Stimulated activated naive CD8-positive, alpha-beta T cell treated with anti-CD3 and anti-CD28 coated beads, Interleukin-15, amount 100 ng/mL, for 72 hours (primary cell): ENCODE results near the gene ZNF618.

Source experiments
- ATAC-seq: fragments of 150-1000 bp; cut with Tn5 transposase; 2 replicates; pipeline ENCODE4 v1.10.0; 2021; ENCODE audit warnings: mild to moderate bottlenecking, moderate library complexity
- DNase-seq, 2 donors: peaks; one replicate each; pipeline ENCODE4 v3.0.0; 2021 to 2022
- H3K27ac Mint-ChIP-seq, 2 donors: one replicate each; pipeline ENCODE4 v1.8.0; 2022; ENCODE audit warnings: mild to moderate bottlenecking in 2 of 2, mixed read lengths in 2 of 2, moderate library complexity in 2 of 2
- H3K27me3 Mint-ChIP-seq: one replicate; pipeline ENCODE4 v1.8.0; 2022; ENCODE audit warnings: mixed read lengths
- H3K4me1 Mint-ChIP-seq: one replicate; pipeline ENCODE4 v1.8.0; 2022; ENCODE audit warnings: mild to moderate bottlenecking, mixed read lengths
- H3K4me3 Mint-ChIP-seq, 2 donors: one replicate each; pipeline ENCODE4 v1.8.0; 2022; ENCODE audit warnings: mild to moderate bottlenecking in 2 of 2, mixed read lengths in 2 of 2, moderate library complexity in 1 of 2
- H3K9me3 Mint-ChIP-seq, 2 donors: one replicate each; pipeline ENCODE4 v1.8.0; 2022; ENCODE audit warnings: mixed read lengths in 2 of 2

Gene ZNF618

DNA sequence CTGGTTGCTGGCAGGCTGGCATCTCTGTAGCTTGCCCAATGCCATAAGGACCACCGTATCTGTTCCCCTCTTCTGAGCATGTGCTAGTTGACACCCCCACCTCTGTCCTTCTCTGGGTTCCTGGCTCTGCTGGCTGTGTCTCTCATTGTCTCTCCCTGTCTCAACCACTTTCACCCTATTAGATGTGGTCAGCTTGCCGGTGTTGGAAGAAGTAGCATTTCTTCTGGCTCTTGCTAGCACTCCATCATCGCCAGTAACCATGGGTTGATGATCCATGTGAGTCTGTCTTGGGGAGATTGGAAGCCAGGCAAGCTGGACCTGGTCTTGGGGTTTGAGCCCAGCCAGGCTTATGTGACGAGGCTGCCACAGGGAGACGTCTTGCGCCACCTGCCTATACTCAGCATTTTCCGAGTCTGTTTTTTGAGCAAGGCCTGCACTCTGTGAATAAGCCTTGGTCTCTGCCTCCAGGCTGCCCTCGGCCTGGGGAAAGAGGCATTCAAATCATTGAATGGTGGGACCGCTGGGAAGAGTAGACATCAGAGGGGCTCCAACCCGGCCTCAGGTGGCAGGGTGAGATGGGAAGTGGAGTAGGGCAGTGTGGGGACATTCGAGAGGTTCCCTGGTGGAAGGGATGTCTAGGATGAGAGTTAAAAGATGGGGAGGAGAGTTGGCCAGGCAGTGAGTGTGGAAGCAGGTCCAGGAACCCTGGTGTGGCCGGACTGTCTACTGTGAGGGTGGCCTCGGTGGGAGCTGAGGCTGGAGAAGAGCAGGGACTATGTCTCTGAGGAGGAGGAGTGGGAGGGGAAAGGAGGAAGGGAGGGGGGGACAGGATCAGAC, 74.3 kb downstream of the ZNF618 start:
- H3K4me1 Mint-ChIP-seq, result no peaks in the 10 kb centered on the region
- H3K27me3 Mint-ChIP-seq, result no peaks in the 10 kb centered on the region
- ATAC-seq (no peak), DNase-seq (no peak)
- no peak overlapping the region for H3K4me3 Mint-ChIP-seq
- H3K9me3 Mint-ChIP-seq, result no peaks in the 10 kb centered on the region
- no peak overlapping the region for H3K27ac Mint-ChIP-seq

GRCh38 chr9:113951032-113951372, 74.9 kb downstream of the ZNF618 start:
- ATAC-seq (no peak), DNase-seq (no peak)
- H3K4me1 Mint-ChIP-seq, result no peaks in the 10 kb centered on the region
- no peaks in the 10 kb centered on the region for H3K27me3 Mint-ChIP-seq
- no peak overlapping the region for H3K4me3 Mint-ChIP-seq
- no peaks in the 10 kb centered on the region for H3K9me3 Mint-ChIP-seq
- H3K27ac Mint-ChIP-seq, result no peak overlapping the region

GRCh38 chr9:113952676-113953075, 76.6 kb downstream of the ZNF618 start:
- DNase-seq (no peak), ATAC-seq (no peak)
- H3K4me3 Mint-ChIP-seq, result no peak overlapping the region
- no peak overlapping the region for H3K27ac Mint-ChIP-seq
- H3K4me1 Mint-ChIP-seq, result no peaks in the 10 kb centered on the region
- H3K27me3 Mint-ChIP-seq, result no peaks in the 10 kb centered on the region
- no peaks in the 10 kb centered on the region for H3K9me3 Mint-ChIP-seq

- no peak for ATAC-seq
- Mint-ChIP-seq H3K9me3 (no peaks in the 10 kb centered on the region), H3K4me1 (no peaks in the 10 kb centered on the region), H3K27me3 (no peaks in the 10 kb centered on the region), H3K4me3 (no peak overlapping the region), H3K27ac (peak overlapping the region in 1 of 2 donors; percentile 57)
- DNase-seq, result no peak
Observed at GRCh38 chr9:113953531-113953930, 77.4 kb downstream of the ZNF618 start.

GRCh38 chr9:113954591-113954990, 78.5 kb downstream of the ZNF618 start:
- Mint-ChIP-seq H3K27me3 (no peaks in the 10 kb centered on the region), H3K4me3 (no peak overlapping the region), H3K27ac (no peak overlapping the region), H3K4me1 (no peaks in the 10 kb centered on the region), H3K9me3 (no peaks in the 10 kb centered on the region)
- DNase-seq (no peak), ATAC-seq (no peak)

DNA sequence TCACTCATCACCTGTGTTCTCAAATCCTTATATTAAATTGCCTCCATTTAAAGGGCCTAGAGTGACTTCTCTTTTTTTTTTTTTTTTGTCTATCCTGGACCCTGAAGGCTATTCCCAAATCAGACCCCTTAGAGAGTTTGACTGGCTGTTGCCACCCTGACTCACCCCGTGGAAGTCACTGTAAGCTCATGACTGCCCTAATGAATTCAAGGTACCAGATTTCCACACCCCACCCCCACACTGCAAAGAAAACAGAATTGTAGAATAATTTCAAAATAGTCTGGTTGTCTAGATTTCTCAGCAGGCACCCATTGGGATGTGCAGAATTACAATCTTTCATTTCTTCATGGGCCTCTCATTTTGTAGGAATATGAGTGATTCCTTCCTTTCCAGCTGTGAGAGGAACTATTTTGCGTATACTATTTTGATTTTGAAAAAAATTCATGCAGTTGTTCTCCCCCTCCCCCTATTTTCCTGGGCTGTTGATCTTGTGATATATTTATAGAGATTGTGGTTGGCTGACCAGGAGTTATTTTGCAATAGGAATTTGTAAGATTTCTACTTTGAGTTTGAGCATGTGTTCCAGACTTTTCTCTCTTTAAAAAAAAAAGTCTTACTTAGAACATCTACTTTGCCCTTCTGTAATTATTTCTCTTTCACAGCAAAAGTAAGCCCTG, 79.1 kb downstream of the ZNF618 start:
- no peak overlapping the region for H3K4me3 Mint-ChIP-seq
- no peaks in the 10 kb centered on the region for H3K4me1 Mint-ChIP-seq
- no peaks in the 10 kb centered on the region for H3K9me3 Mint-ChIP-seq
- no peaks in the 10 kb centered on the region for H3K27me3 Mint-ChIP-seq
- no peak for DNase-seq
- H3K27ac Mint-ChIP-seq, result no peak overlapping the region
- ATAC-seq, result no peak

GRCh38 chr9:113956901-113957300, 80.8 kb downstream of the ZNF618 start:
- no peak overlapping the region for H3K27ac Mint-ChIP-seq
- no peaks in the 10 kb centered on the region for H3K4me1 Mint-ChIP-seq
- H3K9me3 Mint-ChIP-seq, result no peaks in the 10 kb centered on the region
- H3K4me3 Mint-ChIP-seq, result no peak overlapping the region
- H3K27me3 Mint-ChIP-seq, result no peaks in the 10 kb centered on the region
- no peak for DNase-seq
- no peak for ATAC-seq

DNA sequence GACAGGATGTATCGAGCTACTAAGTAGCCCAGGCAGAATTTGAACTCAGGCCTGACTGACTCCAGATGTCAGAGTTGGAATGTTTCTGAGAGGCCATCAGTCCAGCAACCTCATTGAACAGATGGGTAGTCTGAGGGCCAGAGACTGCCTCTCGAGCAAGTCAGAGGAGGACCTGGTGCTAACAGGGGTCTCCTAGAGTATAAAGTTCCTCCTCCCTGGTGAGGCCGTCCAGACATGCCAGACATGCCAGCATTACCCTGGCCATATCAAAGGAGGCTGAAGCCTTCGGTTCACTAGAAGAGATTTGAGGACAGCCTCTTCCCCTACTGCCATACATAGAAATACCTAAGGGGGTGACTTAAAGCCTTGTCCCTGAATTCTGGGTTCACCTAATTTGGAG, 81.2 kb downstream of the ZNF618 start:
- Mint-ChIP-seq H3K27ac (no peak overlapping the region), H3K4me1 (no peaks in the 10 kb centered on the region), H3K4me3 (no peak overlapping the region), H3K9me3 (no peaks in the 10 kb centered on the region), H3K27me3 (no peaks in the 10 kb centered on the region)
- DNase-seq, result no peak
- no peak for ATAC-seq

DNA sequence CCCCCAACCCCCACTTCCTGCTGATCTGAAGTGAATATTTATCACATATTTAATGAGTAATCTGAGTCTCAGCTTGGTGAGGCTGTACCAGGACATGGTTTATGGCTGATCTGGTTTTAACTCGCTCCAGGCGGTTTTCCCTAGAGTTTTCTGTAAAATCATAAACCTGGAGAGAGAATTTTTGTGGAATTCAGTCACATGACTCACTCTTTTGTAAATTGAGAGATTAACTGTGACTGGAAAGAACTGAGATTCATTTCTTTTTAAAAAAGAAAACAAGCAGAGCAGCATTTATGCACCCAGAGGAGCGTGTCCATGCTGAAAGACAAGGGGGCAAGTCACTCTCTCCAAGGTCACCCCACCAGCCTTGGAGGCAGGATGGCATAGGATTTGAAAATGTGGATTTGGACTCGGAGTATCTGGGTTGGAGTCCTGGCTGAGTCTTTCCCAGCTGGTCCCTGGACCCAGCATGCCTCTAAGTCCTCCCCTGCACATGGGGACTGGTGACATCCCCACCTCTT, 81.8 kb downstream of the ZNF618 start:
- H3K4me3 Mint-ChIP-seq, result no peak overlapping the region
- H3K9me3 Mint-ChIP-seq, result no peaks in the 10 kb centered on the region
- H3K4me1 Mint-ChIP-seq, result no peaks in the 10 kb centered on the region
- DNase-seq, result no peak
- no peak for ATAC-seq
- H3K27ac Mint-ChIP-seq, result no peak overlapping the region
- no peaks in the 10 kb centered on the region for H3K27me3 Mint-ChIP-seq

GRCh38 chr9:113958556-113958955, 82.4 kb downstream of the ZNF618 start:
- Mint-ChIP-seq H3K9me3 (no peaks in the 10 kb centered on the region), H3K4me1 (no peaks in the 10 kb centered on the region), H3K27me3 (no peaks in the 10 kb centered on the region), H3K4me3 (no peak overlapping the region), H3K27ac (no peak overlapping the region)
- DNase-seq (no peak), ATAC-seq (no peak)

DNA sequence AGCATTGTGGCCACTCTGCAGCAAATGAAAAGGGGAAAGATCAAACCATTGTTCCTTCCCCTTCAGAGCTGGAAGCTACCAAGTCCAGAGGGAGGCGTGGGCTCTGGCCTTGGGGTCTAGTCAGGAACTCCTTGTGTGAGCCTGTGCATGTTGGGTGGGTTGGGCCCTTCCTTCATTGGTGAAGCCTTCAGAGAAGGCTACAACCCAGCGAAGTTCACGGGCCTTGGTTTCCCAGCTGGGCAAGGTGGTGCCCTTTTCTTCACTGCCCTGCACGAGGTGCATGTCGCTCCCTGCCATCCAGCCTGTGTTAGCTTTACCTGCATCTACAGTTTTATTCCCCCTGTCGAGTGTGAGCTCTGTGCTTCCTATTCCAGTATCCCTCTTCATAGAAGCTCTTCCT, 84.7 kb downstream of the ZNF618 start:
- no peaks in the 10 kb centered on the region for H3K4me1 Mint-ChIP-seq
- DNase-seq (no peak), ATAC-seq (no peak)
- H3K27me3 Mint-ChIP-seq, result no peaks in the 10 kb centered on the region
- no peak overlapping the region for H3K27ac Mint-ChIP-seq
- no peaks in the 10 kb centered on the region for H3K9me3 Mint-ChIP-seq
- H3K4me3 Mint-ChIP-seq, result no peak overlapping the region

DNA sequence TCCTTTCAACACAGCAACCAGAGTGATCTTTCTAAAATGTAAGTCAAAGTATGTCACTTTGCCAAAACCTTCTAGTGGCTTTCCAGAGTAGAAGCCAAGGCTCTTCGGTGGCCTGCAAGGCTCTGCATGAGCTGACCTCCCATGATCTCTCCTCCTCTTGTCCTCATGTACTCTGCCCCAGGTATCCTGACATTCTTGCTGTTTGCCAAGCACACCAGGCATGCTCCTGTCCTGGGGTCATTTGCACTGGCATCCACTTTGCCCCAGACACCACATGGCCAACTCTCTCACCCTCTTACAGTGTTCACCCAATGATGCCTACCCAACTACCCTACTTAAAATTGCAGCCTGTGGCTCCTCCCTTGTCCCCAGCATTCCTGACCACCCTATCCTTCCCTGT, 86.3 kb downstream of the ZNF618 start:
- H3K4me1 Mint-ChIP-seq, result no peaks in the 10 kb centered on the region
- no peaks in the 10 kb centered on the region for H3K27me3 Mint-ChIP-seq
- ATAC-seq (no peak), DNase-seq (no peak)
- H3K9me3 Mint-ChIP-seq, result no peaks in the 10 kb centered on the region
- H3K4me3 Mint-ChIP-seq, result no peak overlapping the region
- no peak overlapping the region for H3K27ac Mint-ChIP-seq

DNA sequence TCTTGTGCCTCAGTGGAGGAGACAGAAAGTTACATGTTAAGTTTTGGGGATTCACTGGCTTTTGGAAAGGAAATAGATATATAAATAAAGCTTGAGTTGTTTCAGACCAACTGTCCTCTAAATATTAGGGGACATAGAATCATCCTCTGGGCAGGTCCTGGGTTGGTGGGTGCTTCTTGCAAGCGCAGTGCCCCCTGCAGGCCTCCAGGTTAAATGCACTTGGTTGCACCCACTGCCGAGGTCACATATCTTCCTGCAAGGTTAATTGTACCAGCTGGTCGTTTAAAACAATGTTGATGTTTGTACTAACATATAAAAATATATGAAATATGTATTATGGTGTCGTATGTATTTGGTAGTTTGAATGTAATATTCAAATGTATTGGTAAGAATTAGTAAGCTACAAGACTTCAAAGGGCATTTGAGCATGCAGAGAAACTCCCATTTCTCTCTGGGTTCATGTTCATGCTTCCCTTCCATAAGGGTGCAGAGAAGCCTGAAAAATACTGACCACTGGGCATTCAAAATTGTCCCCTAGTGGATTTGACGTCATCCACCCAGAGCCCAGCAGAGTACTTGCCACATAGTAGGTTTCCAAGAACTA, 87.0 kb downstream of the ZNF618 start:
- Mint-ChIP-seq H3K9me3 (no peaks in the 10 kb centered on the region), H3K4me3 (no peak overlapping the region), H3K4me1 (no peaks in the 10 kb centered on the region), H3K27me3 (no peaks in the 10 kb centered on the region), H3K27ac (no peak overlapping the region)
- ATAC-seq, result no peak
- peak; percentile 15 to 32 for DNase-seq

- ATAC-seq (no peak), DNase-seq (no peak)
- H3K4me1 Mint-ChIP-seq, result no peaks in the 10 kb centered on the region
- no peaks in the 10 kb centered on the region for H3K9me3 Mint-ChIP-seq
- H3K27ac Mint-ChIP-seq, result no peak overlapping the region
- no peak overlapping the region for H3K4me3 Mint-ChIP-seq
- H3K27me3 Mint-ChIP-seq, result no peaks in the 10 kb centered on the region
Observed at GRCh38 chr9:113963696-113964494, 87.8 kb downstream of the ZNF618 start.

GRCh38 chr9:113964495-113965170, 88.5 kb downstream of the ZNF618 start:
- Mint-ChIP-seq H3K27me3 (no peaks in the 10 kb centered on the region), H3K27ac (no peak overlapping the region), H3K9me3 (peaks cover 0 to 5% of the 10 kb centered on the region in 2 donors), H3K4me3 (no peak overlapping the region), H3K4me1 (no peaks in the 10 kb centered on the region)
- no peak for DNase-seq
- ATAC-seq, result no peak
